HG02938 (cell line): ENCODE results near the gene IQCC.

Source experiments
- ATAC-seq: cut with Tn5 transposase; IDR thresholded peaks from one replicate; pipeline ENCODE4 v1.9.1; 2021; ENCODE audit warnings: mild to moderate bottlenecking, moderate library complexity; ENCODE audit not compliant: unreplicated experiment

Gene IQCC

DNA sequence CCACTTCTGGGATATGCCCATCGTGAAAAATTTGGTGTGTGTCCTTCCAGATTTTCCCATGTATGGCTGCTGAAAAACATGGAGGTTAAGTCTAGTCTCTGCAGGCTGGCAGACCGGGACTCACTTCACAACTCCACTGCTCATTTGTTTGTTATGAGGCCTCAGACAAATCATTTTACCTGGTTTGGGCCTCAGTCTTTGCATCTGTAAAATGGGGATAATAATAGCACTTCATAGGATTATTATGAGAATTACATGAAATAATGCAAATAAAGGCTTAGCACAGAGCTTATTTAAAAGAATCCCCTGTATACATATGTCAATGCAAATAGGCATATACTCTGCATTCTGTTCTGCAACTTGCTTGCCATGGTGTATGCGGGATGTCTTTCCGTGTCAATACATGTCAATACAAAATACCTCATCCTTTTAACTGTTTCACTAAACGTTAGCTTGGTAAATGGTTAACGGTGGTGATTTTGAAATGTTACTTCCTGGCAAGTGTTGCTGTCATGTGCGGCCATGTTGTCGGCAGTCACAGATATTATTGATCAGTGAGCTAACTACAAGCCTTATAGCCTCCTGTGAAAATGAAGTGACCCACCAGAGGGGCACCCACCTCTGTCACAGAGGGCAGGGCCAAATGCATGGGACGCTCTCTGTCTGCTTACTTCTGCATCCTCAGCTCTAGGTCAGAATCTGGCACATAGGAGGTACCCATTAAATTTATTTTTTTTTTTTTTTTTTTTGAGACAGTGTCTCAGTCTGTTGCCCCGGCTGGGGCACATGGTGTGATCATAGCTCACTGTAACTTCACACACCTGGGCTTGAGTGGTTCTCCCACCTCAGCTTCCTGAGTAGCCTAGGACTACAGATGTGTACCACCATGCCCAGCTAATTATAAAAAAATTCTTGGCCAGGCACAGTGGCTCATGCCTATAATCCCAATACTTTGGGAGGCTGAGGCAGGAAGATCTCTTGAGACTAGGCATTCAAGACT is 49.9 kb downstream of the IQCC start:
- no peak for ATAC-seq

DNA sequence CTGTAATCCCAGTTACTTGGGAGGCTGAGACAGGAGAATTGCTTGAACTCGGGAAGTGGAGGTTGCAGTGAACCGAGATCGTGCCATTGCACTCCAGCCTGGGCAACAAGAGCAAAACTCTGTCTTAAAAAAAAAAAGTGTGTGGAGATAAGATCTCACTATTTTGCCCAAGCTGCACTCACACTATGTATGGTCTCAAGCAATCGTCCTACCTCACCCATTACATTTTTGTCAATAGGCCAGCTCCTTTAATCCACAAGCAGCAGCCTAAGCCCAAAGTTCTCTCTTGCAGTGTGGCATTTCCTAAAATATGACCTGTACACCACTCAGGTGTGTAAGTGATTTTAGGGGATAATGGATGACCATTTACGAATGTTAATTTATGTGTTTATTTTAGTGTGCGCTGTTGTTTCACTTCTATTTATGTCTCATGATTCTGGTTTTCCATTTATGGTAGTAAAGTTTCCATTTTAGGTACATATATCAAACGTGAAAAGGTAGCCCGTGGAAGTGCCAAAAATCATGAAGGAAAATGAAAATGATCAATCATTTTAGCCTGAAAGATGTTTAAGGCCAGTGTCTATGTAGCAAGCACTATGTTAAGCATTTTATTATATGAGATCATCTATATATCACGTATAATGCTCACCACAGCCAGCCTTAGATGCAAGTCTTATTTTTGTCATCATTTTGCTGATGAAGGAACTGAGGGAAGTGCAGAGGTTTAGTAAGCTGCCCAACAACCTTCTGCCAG is 51.2 kb downstream of the IQCC start:
- no peak for ATAC-seq

DNA sequence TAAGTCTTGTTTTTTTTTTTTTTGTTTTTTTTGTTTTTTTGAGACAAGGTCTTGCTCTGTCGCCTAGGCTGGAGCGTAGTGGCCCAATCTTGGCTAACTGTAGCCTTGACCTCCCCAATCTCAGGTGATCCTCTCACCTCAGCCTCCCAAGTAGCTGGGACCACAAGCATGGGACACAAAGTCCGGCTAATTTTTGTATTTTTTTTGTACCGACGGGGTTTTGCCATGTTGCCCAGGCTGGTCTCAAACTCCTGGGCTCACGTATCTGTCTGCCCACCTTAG is 51.7 kb downstream of the IQCC start:
- ATAC-seq, result no peak
